HepG2 (cell line): ENCODE data around the gene CATSPERD.

ENCODE experiments used
- POLR2A ChIP-seq, 2 experiments: IDR thresholded peaks; 2 replicates each; pipeline ENCODE4 v1.6.1; 2011; ENCODE audit warnings: low read depth in 2 of 2, low read length in 2 of 2, mild to moderate bottlenecking in 1 of 2, moderate library complexity in 1 of 2; ENCODE audit not compliant: insufficient read depth in 1 of 2
- POLR2AphosphoS5 ChIP-seq: IDR thresholded peaks from 2 replicates; pipeline ENCODE4 v1.6.1; 2012; ENCODE audit warnings: low read depth, low read length
- RCOR2 ChIP-seq: IDR thresholded peaks from 2 replicates; pipeline ENCODE4 v1.6.1; 2016; ENCODE audit warnings: missing biosample characterization, missing genetic modification reagents
- TFAP4 ChIP-seq: sonication (generic); IDR thresholded peaks from 2 replicates; pipeline ENCODE4 v1.6.1; 2016; ENCODE audit warnings: low read depth, borderline replicate concordance
- USF2 ChIP-seq, 2 experiments: sonication (generic) in 1 of 2; formaldehyde crosslinking in 1 of 2; IDR thresholded peaks; 2 replicates each; pipeline versions ENCODE4 v1.5.1 to v1.6.1; 2011 to 2020; ENCODE audit warnings: borderline replicate concordance in 1 of 2, low read depth in 1 of 2, low read length in 1 of 2, mild to moderate bottlenecking in 1 of 2, missing genetic modification reagents in 1 of 2, moderate library complexity in 1 of 2
- ZNF720 ChIP-seq: sonication (generic); formaldehyde crosslinking; IDR thresholded peaks from 2 replicates; pipeline ENCODE4 v1.4.0; 2020; ENCODE audit warnings: missing genetic modification reagents
- ZSCAN21 ChIP-seq: sonication (generic); formaldehyde crosslinking; IDR thresholded peaks from 2 replicates; pipeline ENCODE4 v1.8.0; 2022; ENCODE audit warnings: mild to moderate bottlenecking, missing genetic modification reagents, moderate library complexity, borderline replicate concordance
- TF ChIP-seq, protein P1 (sequence below): sonication (generic); formaldehyde crosslinking; IDR thresholded peaks from 2 replicates; pipeline ENCODE4 v1.5.0; 2020; ENCODE audit warnings: mild to moderate bottlenecking, missing genetic modification reagents, moderate library complexity

DNA sequence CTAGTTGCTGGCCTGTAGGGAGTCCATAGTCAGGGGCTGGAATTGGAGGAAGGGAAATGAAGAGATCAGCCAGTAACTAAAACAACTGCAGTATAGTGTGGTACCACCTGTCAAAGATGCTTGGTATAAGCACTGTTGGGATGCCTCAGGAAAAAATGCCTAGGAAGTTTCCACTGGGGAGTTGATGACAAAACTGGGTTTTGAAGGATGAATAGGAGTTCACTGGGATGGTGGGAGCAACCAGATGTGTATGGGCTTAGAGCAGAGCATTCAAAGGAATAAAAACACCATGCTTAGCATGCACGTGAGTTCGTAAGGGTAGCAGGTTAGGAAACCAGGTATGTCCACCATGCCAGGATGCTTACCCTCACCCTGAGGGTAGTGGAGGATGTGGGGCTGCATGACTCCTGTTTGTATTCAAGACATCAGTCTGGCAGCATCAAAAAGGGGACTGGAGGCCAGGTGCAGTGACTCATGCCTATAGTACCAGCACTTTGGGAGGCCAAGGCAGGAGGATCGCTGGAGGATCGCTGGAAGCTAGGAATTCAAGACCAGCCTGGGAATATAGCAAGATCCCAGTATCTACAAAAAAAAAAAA is 7.1 kb downstream of the CATSPERD start:
- TF ChIP-seq TFAP4 (no peak), POLR2AphosphoS5 (no peak), POLR2A (IDR thresholded peaks at IDR 0.05; ENCODE audit: insufficient read depth in 1 of 2, low read depth in 2 of 2, low read length in 2 of 2) (no peak), ZNF720 (CRISPR knock-in tag) (no peak), RCOR2 (no peak), USF2 (IDR thresholded peaks at IDR 0.05; ENCODE audit: low read depth, low read length) (no peak), USF2 (CRISPR knock-in tag; IDR thresholded peaks at IDR 0.05; ENCODE audit: borderline replicate concordance) (no peak), ZSCAN21 (no peak)
- TF ChIP-seq, protein P1, sequence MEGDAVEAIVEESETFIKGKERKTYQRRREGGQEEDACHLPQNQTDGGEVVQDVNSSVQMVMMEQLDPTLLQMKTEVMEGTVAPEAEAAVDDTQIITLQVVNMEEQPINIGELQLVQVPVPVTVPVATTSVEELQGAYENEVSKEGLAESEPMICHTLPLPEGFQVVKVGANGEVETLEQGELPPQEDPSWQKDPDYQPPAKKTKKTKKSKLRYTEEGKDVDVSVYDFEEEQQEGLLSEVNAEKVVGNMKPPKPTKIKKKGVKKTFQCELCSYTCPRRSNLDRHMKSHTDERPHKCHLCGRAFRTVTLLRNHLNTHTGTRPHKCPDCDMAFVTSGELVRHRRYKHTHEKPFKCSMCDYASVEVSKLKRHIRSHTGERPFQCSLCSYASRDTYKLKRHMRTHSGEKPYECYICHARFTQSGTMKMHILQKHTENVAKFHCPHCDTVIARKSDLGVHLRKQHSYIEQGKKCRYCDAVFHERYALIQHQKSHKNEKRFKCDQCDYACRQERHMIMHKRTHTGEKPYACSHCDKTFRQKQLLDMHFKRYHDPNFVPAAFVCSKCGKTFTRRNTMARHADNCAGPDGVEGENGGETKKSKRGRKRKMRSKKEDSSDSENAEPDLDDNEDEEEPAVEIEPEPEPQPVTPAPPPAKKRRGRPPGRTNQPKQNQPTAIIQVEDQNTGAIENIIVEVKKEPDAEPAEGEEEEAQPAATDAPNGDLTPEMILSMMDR (CRISPR knock-in tag): no peak
